ENCODE measurements around the gene KAZALD1.
"Not testable (repeated sequence)": the region's sequence is repeated elsewhere in the genome, so short reads cannot be mapped to it uniquely, and the experiment has no call there.

KAZALD1 gene

GRCh38 chr10:101033276-101033675 is 28.5 kb upstream of the KAZALD1 start:
- peak overlapping the region; percentile 38 for H3K4me3 Mint-ChIP-seq
- H3K27ac Mint-ChIP-seq (ENCODE audit: low read depth), result no peak overlapping the region
- DNase-seq (ENCODE audit: low spot score in 2 of 2), result no peak
- peaks cover 12% of the 10 kb centered on the region for H3K36me3 Mint-ChIP-seq (ENCODE audit: insufficient read depth)
- no peaks in the 10 kb centered on the region for H3K9me3 Mint-ChIP-seq
- peaks cover 2% of the 10 kb centered on the region for H3K27me3 Mint-ChIP-seq
- ATAC-seq (replicated peaks; ENCODE audit: extremely low read depth, poor library complexity, severe bottlenecking), result no peak
- H3K4me1 Mint-ChIP-seq, result peaks cover 29% of the 10 kb centered on the region

GRCh38 chr10:101034404-101034803 is 27.4 kb upstream of the KAZALD1 start:
- H3K9me3 Mint-ChIP-seq; DNase-seq (ENCODE audit: low spot score in 2 of 2); H3K4me3 Mint-ChIP-seq; H3K27me3 Mint-ChIP-seq; ATAC-seq (replicated peaks; ENCODE audit: extremely low read depth, poor library complexity, severe bottlenecking); H3K27ac Mint-ChIP-seq (ENCODE audit: low read depth): not testable (repeated sequence)
- Mint-ChIP-seq H3K4me1 (peaks cover 29% of the 10 kb centered on the region), H3K36me3 (ENCODE audit: insufficient read depth) (peaks cover 12% of the 10 kb centered on the region)

- Mint-ChIP-seq H3K4me1 (peaks cover 29% of the 10 kb centered on the region), H3K27ac (ENCODE audit: low read depth) (no peak overlapping the region), H3K27me3 (no peaks in the 10 kb centered on the region), H3K36me3 (ENCODE audit: insufficient read depth) (peaks cover 14% of the 10 kb centered on the region), H3K9me3 (no peaks in the 10 kb centered on the region), H3K4me3 (no peak overlapping the region)
- no peak for ATAC-seq (replicated peaks; ENCODE audit: extremely low read depth, poor library complexity, severe bottlenecking)
- no peak for DNase-seq (ENCODE audit: low spot score in 2 of 2)
Observed at GRCh38 chr10:101035314-101035713, 26.5 kb upstream of the KAZALD1 start.

GRCh38 chr10:101035916-101036702 is 25.7 kb upstream of the KAZALD1 start:
- Mint-ChIP-seq H3K36me3 (ENCODE audit: insufficient read depth) (peaks cover 12% of the 10 kb centered on the region), H3K4me1 (peaks cover 27% of the 10 kb centered on the region), H3K27me3 (no peaks in the 10 kb centered on the region), H3K9me3 (no peaks in the 10 kb centered on the region), H3K4me3 (no peak overlapping the region), H3K27ac (ENCODE audit: low read depth) (no peak overlapping the region)
- DNase-seq (ENCODE audit: low spot score in 2 of 2) (no peak), ATAC-seq (replicated peaks; ENCODE audit: extremely low read depth, poor library complexity, severe bottlenecking) (no peak)

GRCh38 chr10:101036726-101037125 is 25.1 kb upstream of the KAZALD1 start:
- no peaks in the 10 kb centered on the region for H3K27me3 Mint-ChIP-seq
- DNase-seq (ENCODE audit: low spot score in 2 of 2), result no peak
- no peak for ATAC-seq (replicated peaks; ENCODE audit: extremely low read depth, poor library complexity, severe bottlenecking)
- H3K36me3 Mint-ChIP-seq (ENCODE audit: insufficient read depth), result peaks cover 6% of the 10 kb centered on the region
- peaks cover 25% of the 10 kb centered on the region for H3K4me1 Mint-ChIP-seq
- no peaks in the 10 kb centered on the region for H3K9me3 Mint-ChIP-seq
- no peak overlapping the region for H3K4me3 Mint-ChIP-seq
- no peak overlapping the region for H3K27ac Mint-ChIP-seq (ENCODE audit: low read depth)

GRCh38 chr10:101038484-101038883 is 23.3 kb upstream of the KAZALD1 start:
- H3K27ac Mint-ChIP-seq (ENCODE audit: low read depth), result no peak overlapping the region
- no peaks in the 10 kb centered on the region for H3K9me3 Mint-ChIP-seq
- no peak for DNase-seq (ENCODE audit: low spot score in 2 of 2)
- no peak overlapping the region for H3K4me3 Mint-ChIP-seq
- peaks cover 24% of the 10 kb centered on the region for H3K4me1 Mint-ChIP-seq
- H3K27me3 Mint-ChIP-seq, result no peaks in the 10 kb centered on the region
- no peak for ATAC-seq (replicated peaks; ENCODE audit: extremely low read depth, poor library complexity, severe bottlenecking)
- H3K36me3 Mint-ChIP-seq (ENCODE audit: insufficient read depth), result peaks cover 11% of the 10 kb centered on the region

GRCh38 chr10:101040061-101040460 is 21.7 kb upstream of the KAZALD1 start:
- H3K27me3 Mint-ChIP-seq, result no peaks in the 10 kb centered on the region
- no peak overlapping the region for H3K4me3 Mint-ChIP-seq
- no peaks in the 10 kb centered on the region for H3K9me3 Mint-ChIP-seq
- H3K36me3 Mint-ChIP-seq (ENCODE audit: insufficient read depth), result peaks cover 13% of the 10 kb centered on the region
- peaks cover 23% of the 10 kb centered on the region for H3K4me1 Mint-ChIP-seq
- DNase-seq (ENCODE audit: low spot score in 2 of 2) (no peak), ATAC-seq (replicated peaks; ENCODE audit: extremely low read depth, poor library complexity, severe bottlenecking) (no peak)
- H3K27ac Mint-ChIP-seq (ENCODE audit: low read depth), result no peak overlapping the region

GRCh38 chr10:101040851-101041250 is 20.9 kb upstream of the KAZALD1 start:
- Mint-ChIP-seq H3K9me3 (no peaks in the 10 kb centered on the region), H3K4me1 (peaks cover 23% of the 10 kb centered on the region), H3K36me3 (ENCODE audit: insufficient read depth) (peaks cover 13% of the 10 kb centered on the region), H3K4me3 (no peak overlapping the region), H3K27me3 (peaks cover under 1% of the 10 kb centered on the region), H3K27ac (ENCODE audit: low read depth) (peak overlapping the region; percentile 41)
- ATAC-seq (replicated peaks; ENCODE audit: extremely low read depth, poor library complexity, severe bottlenecking) (no peak), DNase-seq (ENCODE audit: low spot score in 2 of 2) (no peak)

GRCh38 chr10:101041252-101041761 is 20.5 kb upstream of the KAZALD1 start:
- ATAC-seq (replicated peaks; ENCODE audit: extremely low read depth, poor library complexity, severe bottlenecking), result peak; percentile 91
- Mint-ChIP-seq H3K27me3 (peaks cover 5% of the 10 kb centered on the region), H3K4me1 (peaks cover 23% of the 10 kb centered on the region), H3K9me3 (no peaks in the 10 kb centered on the region), H3K36me3 (ENCODE audit: insufficient read depth) (peaks cover 13% of the 10 kb centered on the region), H3K4me3 (no peak overlapping the region), H3K27ac (ENCODE audit: low read depth) (peak overlapping the region; percentile 41)
- peak; percentile 52 to 67 for DNase-seq (ENCODE audit: low spot score in 2 of 2)

- Mint-ChIP-seq H3K27me3 (peaks cover 14% of the 10 kb centered on the region), H3K4me1 (peaks cover 23% of the 10 kb centered on the region), H3K27ac (ENCODE audit: low read depth) (peak overlapping the region; percentile 94), H3K9me3 (no peaks in the 10 kb centered on the region), H3K4me3 (peak overlapping the region; percentile 97), H3K36me3 (ENCODE audit: insufficient read depth) (peaks cover 13% of the 10 kb centered on the region)
- ATAC-seq (replicated peaks; ENCODE audit: extremely low read depth, poor library complexity, severe bottlenecking), result no peak
- no peak for DNase-seq (ENCODE audit: low spot score in 2 of 2)
Observed at GRCh38 chr10:101042118-101042517, 19.7 kb upstream of the KAZALD1 start.

- peak overlapping the region; percentile 94 for H3K27ac Mint-ChIP-seq (ENCODE audit: low read depth)
- H3K36me3 Mint-ChIP-seq (ENCODE audit: insufficient read depth), result peaks cover 10% of the 10 kb centered on the region
- DNase-seq (ENCODE audit: low spot score in 2 of 2) (peak; percentile 54 to 55), ATAC-seq (replicated peaks; ENCODE audit: extremely low read depth, poor library complexity, severe bottlenecking) (peak; percentile 68)
- H3K9me3 Mint-ChIP-seq, result no peaks in the 10 kb centered on the region
- H3K4me1 Mint-ChIP-seq, result peaks cover 23% of the 10 kb centered on the region
- peak overlapping the region; percentile 97 for H3K4me3 Mint-ChIP-seq
- peaks cover 21% of the 10 kb centered on the region for H3K27me3 Mint-ChIP-seq
Observed at GRCh38 chr10:101042667-101043362, 19.0 kb upstream of the KAZALD1 start.

- H3K4me1 Mint-ChIP-seq, result peaks cover 24% of the 10 kb centered on the region
- H3K36me3 Mint-ChIP-seq (ENCODE audit: insufficient read depth), result peaks cover 10% of the 10 kb centered on the region
- peaks cover 26% of the 10 kb centered on the region for H3K27me3 Mint-ChIP-seq
- no peaks in the 10 kb centered on the region for H3K9me3 Mint-ChIP-seq
- H3K27ac Mint-ChIP-seq (ENCODE audit: low read depth), result peak overlapping the region; percentile 94
- H3K4me3 Mint-ChIP-seq, result peak overlapping the region; percentile 97
- DNase-seq (ENCODE audit: low spot score in 2 of 2) (no peak), ATAC-seq (replicated peaks; ENCODE audit: extremely low read depth, poor library complexity, severe bottlenecking) (no peak)
Observed at GRCh38 chr10:101043363-101043707, 18.5 kb upstream of the KAZALD1 start.

- Mint-ChIP-seq H3K9me3 (no peaks in the 10 kb centered on the region), H3K36me3 (ENCODE audit: insufficient read depth) (peaks cover 10% of the 10 kb centered on the region), H3K4me1 (peaks cover 32% of the 10 kb centered on the region), H3K27me3 (peaks cover 34% of the 10 kb centered on the region), H3K4me3 (peak overlapping the region; percentile 97), H3K27ac (ENCODE audit: low read depth) (no peak overlapping the region)
- ATAC-seq (replicated peaks; ENCODE audit: extremely low read depth, poor library complexity, severe bottlenecking), result no peak
- no peak for DNase-seq (ENCODE audit: low spot score in 2 of 2)
Observed at GRCh38 chr10:101044117-101044516, 17.7 kb upstream of the KAZALD1 start.
